Thymus (tissue), 11 donors: ENCODE measurements around the gene EXOC3L1. TPM values are rescaled to one million over a fixed set of nuclear protein-coding genes. Genes with fewer than 3 reads are reported as not detected.
A peak's percentile ranks its signal among the peaks of the same experiment; 100 is the strongest.

Experiments used
- DNase-seq, 9 donors: peaks; one replicate each; pipeline ENCODE4 v3.0.0-alpha.2; 2013; ENCODE audit warnings: low spot score in 9 of 9, low read depth in 6 of 9, missing footprints in 1 of 9
- H3K27ac ChIP-seq, 2 donors: one replicate each; pipeline ENCODE4 v1.5.1; 2013; ENCODE audit warnings: control low read depth in 1 of 2, low read depth in 1 of 2, low read length in 1 of 2, mild to moderate bottlenecking in 1 of 2, moderate library complexity in 1 of 2
- H3K27me3 ChIP-seq, 2 donors: one replicate each; pipeline ENCODE4 v1.5.1; 2013; ENCODE audit warnings: low read length in 1 of 2; ENCODE audit not compliant: control insufficient read depth in 2 of 2, insufficient read depth in 1 of 2
- H3K36me3 ChIP-seq, 2 donors: one replicate each; pipeline ENCODE4 v1.5.1; 2013; ENCODE audit warnings: low read length in 1 of 2, mild to moderate bottlenecking in 1 of 2, moderate library complexity in 1 of 2; ENCODE audit not compliant: control insufficient read depth in 2 of 2, insufficient read depth in 2 of 2
- H3K4me1 ChIP-seq, 2 donors: one replicate each; pipeline ENCODE4 v1.5.1; 2013; ENCODE audit warnings: low read length in 2 of 2; ENCODE audit not compliant: control insufficient read depth in 2 of 2, insufficient read depth in 2 of 2
- H3K4me3 ChIP-seq, 2 donors: one replicate each; pipeline ENCODE4 v1.5.1; 2013; ENCODE audit warnings: low read length in 2 of 2, control low read depth in 1 of 2, mild to moderate bottlenecking in 1 of 2
- H3K9me3 ChIP-seq, 2 donors: one replicate each; pipeline ENCODE4 v1.5.1; 2013; ENCODE audit warnings: low read length in 1 of 2, mild to moderate bottlenecking in 1 of 2; ENCODE audit not compliant: control insufficient read depth in 2 of 2, insufficient read depth in 1 of 2
- WGBS: extraction: QIAGEN DNeasy Blood & Tissue Kit; methylation state at CpG from one replicate; pipeline ENCODE4 v1.1.7; 2013; 5-methylcytosine and 5-hydroxymethylcytosine counted together
- polyA plus RNA-seq: library from polyadenylated mRNA; stranded (reverse); fragments of 200-250 nt; gene quantifications from one replicate; pipeline ENCODE4 v1.2.3, GENCODE V29; 2013
- total RNA-seq: library from RNA; stranded (reverse); fragments of 120-200 nt; gene quantifications from one replicate; pipeline ENCODE4 v1.2.4, GENCODE V29; 2013
- donor health status: healthy.

EXOC3L1 gene
- total and polyA plus RNA-seq, 2 donors: 0.57 to 2.2 TPM

- 7% methylated on average over 73 of the region's 73 CpGs for WGBS
- no peak overlapping the region for H3K27ac ChIP-seq
- H3K4me3 ChIP-seq: peak overlapping the region in 1 of 2 donors; percentile 21
- H3K36me3 ChIP-seq: no peaks in the 10 kb centered on the region
- H3K4me1 ChIP-seq: peaks cover 7 to 29% of the 10 kb centered on the region in 2 donors
- peaks cover 1 to 4% of the 10 kb centered on the region in 2 donors for H3K9me3 ChIP-seq
- peaks cover 50 to 71% of the 10 kb centered on the region in 2 donors for H3K27me3 ChIP-seq
- peak in 2 of 9 donors; percentile 29 to 47 for DNase-seq
Measured at GRCh38 chr16:67177743-67178699, 11.9 kb downstream of the EXOC3L1 start.

GRCh38 chr16:67176662-67177061, 13.3 kb downstream of the EXOC3L1 start:
- Histone ChIP-seq H3K27me3 (peaks cover 57 to 84% of the 10 kb centered on the region in 2 donors), H3K4me3 (no peak overlapping the region), H3K9me3 (peaks cover 2 to 4% of the 10 kb centered on the region in 2 donors), H3K36me3 (no peaks in the 10 kb centered on the region), H3K4me1 (peaks cover 7 to 22% of the 10 kb centered on the region in 2 donors), H3K27ac (no peak overlapping the region)
- 96% methylated on average over 12 of the region's 12 CpGs for WGBS
- no peak for DNase-seq

- no peak for DNase-seq
Measured at GRCh38 chr16:67174706-67175231, 15.2 kb downstream of the EXOC3L1 start.

GRCh38 chr16:67173808-67174705, 15.9 kb downstream of the EXOC3L1 start:
- peaks cover 1 to 7% of the 10 kb centered on the region in 2 donors for H3K9me3 ChIP-seq
- no peak for DNase-seq
- H3K36me3 ChIP-seq: no peaks in the 10 kb centered on the region
- peak overlapping the region in 1 of 2 donors; percentile 20 for H3K4me3 ChIP-seq
- peaks cover 78 to 100% of the 10 kb centered on the region in 2 donors for H3K27me3 ChIP-seq
- H3K4me1 ChIP-seq: peaks cover 10 to 33% of the 10 kb centered on the region in 2 donors
- 2% methylated on average over 71 of the region's 71 CpGs for WGBS
- H3K27ac ChIP-seq: no peak overlapping the region

More at GRCh38 chr16:67174706-67175231, 15.2 kb downstream of the EXOC3L1 start:
- Histone ChIP-seq H3K4me1 (peaks cover 10 to 31% of the 10 kb centered on the region in 2 donors), H3K9me3 (peaks cover 2 to 4% of the 10 kb centered on the region in 2 donors), H3K36me3 (no peaks in the 10 kb centered on the region), H3K27me3 (peaks cover 74 to 100% of the 10 kb centered on the region in 2 donors), H3K4me3 (peak overlapping the region in 1 of 2 donors; percentile 20), H3K27ac (no peak overlapping the region)
- WGBS: 33% methylated on average over 31 of the region's 31 CpGs

GRCh38 chr16:67173323-67173722, 16.6 kb downstream of the EXOC3L1 start:
- Histone ChIP-seq H3K4me3 (no peak overlapping the region), H3K27me3 (peaks cover 78 to 100% of the 10 kb centered on the region in 2 donors), H3K27ac (no peak overlapping the region), H3K36me3 (no peaks in the 10 kb centered on the region), H3K9me3 (peaks cover 1 to 7% of the 10 kb centered on the region in 2 donors), H3K4me1 (peaks cover 8 to 27% of the 10 kb centered on the region in 2 donors)
- WGBS: 95% methylated on average over 1 of the region's 1 CpG
- no peak for DNase-seq

GRCh38 chr16:67170949-67171649, 18.8 kb downstream of the EXOC3L1 start:
- H3K4me3 ChIP-seq: no peak overlapping the region
- H3K36me3 ChIP-seq: no peaks in the 10 kb centered on the region
- H3K27ac ChIP-seq: peak overlapping the region; percentile 17 to 72
- H3K27me3 ChIP-seq: peaks cover 81 to 100% of the 10 kb centered on the region in 2 donors
- peaks cover 6 to 24% of the 10 kb centered on the region in 2 donors for H3K4me1 ChIP-seq
- WGBS: 54% methylated on average over 14 of the region's 14 CpGs
- peaks cover 1 to 14% of the 10 kb centered on the region in 2 donors for H3K9me3 ChIP-seq
- no peak for DNase-seq

GRCh38 chr16:67170168-67170948, 19.6 kb downstream of the EXOC3L1 start, which contains the start of gene NOL3:
Gene NOL3 (plus strand): TSS chr16:67170538.
- H3K27me3 ChIP-seq: peaks cover 87 to 100% of the 10 kb centered on the region in 2 donors
- H3K4me1 ChIP-seq: peaks cover 6 to 24% of the 10 kb centered on the region in 2 donors
- H3K36me3 ChIP-seq: no peaks in the 10 kb centered on the region
- H3K4me3 ChIP-seq: peak within 1 kb of the TSS in 1 of 2 donors; percentile 35
- 2% methylated on average over 50 of the region's 50 CpGs for WGBS
- peak within 1 kb of the TSS; percentile 17 to 72 for H3K27ac ChIP-seq
- H3K9me3 ChIP-seq: peaks cover 1 to 14% of the 10 kb centered on the region in 2 donors
- no peak for DNase-seq
